ENCODE results near the gene MLLT11.
A peak's percentile ranks its signal among the peaks of the same experiment; 100 is the strongest.

MLLT11 gene, protein sequence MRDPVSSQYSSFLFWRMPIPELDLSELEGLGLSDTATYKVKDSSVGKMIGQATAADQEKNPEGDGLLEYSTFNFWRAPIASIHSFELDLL
- 3.1 to 6.5 reads per million in 2 donors for total RNA-seq

DNA sequence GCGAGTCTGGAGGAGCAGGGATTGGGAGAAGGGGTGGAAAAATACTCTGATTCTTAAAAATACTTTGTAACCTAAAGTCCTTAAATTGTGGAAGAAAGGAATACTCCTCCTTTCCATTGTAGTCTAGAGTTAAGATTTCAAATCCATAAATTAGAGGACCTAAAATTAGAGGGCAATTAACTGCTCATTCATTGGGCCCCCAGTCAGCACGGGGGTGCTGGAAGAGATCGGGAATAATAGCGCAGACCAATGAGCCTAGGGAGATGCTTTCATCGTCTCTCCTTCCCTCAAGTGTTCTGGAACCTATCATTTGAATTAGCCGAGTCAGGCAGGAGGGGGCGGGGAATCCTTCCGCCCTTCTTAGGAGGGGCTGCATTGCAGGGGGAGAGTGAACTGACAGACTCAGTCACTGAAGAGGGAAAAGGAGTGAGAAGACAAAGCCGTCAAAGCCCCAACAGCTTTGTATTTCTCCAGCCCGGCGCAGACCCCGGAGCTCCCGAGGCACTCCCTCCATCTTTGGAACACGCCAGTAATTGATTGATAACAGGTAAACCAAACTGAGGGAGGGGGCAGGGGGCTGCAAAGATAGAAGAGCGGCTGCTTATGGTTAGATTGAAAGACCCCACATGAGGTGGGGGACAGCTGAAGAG lies at the start of gene MLLT11:
Gene MLLT11 (plus strand): TSS at position 391 of the 650 bp plus-strand sequence. CDS start 6,828 bp downstream, outside the sequence.
- no peak for DNase-seq

DNA sequence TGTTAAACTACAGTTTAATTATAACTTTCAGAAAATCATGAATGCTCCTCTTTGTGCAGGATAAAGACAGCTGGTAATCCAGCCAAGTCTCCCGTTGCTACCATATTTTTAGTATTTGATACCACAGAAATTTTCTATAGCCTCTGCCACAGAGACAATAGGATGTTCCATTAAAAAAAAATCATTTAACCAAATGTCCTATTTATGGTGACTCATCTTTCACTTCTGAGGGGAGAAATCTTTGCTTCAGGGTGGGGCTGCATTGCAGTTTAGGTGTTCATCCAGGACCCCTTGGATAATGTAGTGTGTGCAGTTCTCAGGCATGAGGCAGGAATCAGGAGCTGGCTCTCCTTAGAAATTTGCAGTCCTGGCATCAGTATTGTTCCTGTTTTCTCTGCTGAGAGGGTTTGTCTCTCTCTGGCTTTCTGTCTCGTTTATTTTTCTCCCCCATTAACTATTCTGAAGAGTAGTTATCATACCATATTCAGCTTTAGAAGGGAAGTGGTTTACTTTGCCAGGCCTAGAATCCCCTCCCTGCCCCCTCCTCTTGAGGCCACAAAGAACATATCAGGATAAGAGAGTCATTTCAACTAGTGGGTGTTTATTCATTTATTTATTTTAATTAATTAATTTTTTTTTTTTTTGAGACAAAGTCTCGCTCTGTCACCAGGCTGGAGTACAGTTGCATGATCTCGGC lies 48.9 kb upstream of the MLLT11 start:
- no peak for DNase-seq

DNA sequence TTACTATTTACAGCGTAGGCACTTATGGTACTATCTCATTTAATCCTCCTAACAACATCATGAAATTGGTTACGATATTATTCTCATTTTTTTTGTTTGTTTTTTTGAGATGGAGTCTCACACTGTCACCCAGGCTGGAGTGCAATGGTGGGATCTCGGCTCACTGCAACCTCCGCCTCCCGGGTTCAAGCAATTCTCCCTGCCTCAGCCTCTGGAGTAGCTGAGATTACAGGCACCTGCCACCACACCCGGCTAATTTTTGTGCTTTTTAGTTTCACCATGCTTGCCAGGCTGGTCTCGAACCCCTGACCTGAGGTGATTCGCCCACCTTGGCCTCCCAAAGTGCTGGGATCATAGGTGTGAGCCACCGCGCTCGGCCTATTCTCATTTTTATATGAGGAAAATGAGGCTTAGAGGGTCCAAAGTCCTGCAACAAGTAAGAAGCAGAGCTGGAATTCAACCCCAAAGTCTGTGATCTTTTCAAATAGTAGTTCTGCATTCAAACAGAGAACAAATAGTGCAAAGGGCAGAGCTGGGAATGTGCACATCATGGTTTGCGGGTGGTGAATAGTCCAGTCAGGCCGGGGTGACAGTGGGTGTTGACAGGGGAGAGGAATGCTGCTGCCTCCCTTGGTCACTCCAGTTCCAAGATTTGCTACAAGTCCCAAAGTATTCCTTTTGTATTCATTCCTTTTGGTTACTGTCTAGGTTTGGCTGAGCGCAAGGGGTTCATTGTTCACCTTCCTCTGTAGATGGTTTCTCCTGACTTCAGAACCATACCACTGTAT lies 47.3 kb upstream of the MLLT11 start:
- DNase-seq: no peak

DNA sequence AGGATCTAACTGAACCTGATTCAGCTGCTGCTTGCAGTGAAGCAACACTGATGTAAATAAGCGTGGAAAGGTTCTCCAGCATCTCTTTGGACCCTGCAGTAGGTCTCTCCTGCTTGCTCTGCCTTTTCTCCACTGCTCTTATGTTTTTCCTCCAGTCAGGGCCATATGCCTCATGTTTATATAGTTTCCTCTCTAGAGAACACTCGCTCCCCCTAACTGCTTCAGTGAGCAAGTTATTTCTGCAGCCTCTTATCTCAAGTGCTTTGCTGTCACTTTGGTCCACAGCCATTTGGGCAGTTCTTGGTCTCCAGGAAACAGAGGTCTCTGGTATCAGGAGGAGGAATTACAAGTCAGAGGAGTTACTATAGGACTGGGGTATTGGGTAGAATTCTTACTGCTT lies 46.7 kb upstream of the MLLT11 start:
- no peak for DNase-seq

DNA sequence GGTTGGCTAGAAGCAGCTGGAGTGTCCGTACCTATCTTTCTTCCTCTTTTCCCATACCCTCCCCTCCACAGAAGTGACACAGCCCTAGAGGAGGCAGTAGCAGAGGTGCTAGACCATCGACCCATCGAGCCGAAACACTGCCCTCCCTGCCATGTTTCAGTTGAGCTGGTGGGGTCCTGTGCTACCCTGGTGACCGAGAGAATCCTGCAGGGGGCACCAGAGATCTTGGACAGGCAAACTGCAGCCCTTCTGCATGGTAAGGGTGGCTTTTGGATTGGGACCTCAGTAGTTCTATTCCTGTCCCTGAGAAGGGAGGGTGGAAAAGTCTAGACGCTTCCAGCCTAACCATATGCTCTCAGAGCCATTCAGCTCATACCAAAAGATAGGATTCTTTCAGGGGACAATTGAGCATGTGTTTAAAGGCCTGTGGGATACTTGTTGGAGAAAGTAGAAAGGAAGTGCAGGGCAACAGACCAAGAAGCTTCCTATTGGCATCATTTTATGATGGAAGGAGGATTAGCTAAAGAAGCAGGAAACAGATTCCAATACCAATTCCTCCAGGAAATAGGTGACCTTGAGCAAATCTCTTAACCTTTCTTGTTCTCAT lies 35.6 kb upstream of the MLLT11 start:
- peak; percentile 57 to 78 (median 73) for DNase-seq

DNA sequence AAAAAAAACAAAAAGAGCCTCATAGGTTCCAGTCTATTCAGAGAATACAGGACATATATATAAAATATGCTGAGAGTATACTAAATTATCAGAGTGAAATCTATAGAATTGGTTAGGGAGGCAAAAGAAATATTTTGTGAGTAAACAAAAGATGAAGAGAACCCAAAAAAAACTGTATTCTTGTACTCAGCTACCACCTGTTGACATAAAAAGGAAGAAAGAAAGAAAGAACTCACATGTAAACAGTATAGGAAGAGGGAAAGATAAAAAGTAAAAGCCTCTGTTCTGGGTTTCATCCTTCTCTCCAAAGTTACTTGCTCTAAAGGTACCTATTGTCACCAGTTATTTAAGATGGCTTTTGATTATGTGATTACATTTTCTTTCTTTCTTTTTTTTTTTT lies 33.7 kb upstream of the MLLT11 start:
- no peak for DNase-seq

DNA sequence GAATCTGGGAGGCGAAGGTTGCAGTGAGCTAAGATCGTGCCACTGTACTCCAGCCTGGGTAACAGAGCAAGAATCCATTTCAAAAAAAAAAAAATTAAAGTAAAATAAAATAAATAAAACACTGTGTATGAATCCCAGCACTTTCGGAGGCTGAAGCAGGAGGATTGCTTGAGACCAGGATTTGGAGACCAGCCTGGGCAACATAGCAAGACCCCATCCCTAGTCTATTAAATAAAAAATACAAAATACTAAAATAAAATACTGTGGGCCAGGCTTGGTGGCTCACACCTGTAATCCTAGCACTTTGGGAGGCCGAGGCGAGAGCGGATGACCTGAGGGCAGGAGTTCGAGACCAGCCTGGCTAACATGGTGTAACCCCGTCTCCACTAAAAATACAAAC lies 28.0 kb upstream of the MLLT11 start:
- no peak for DNase-seq

DNA sequence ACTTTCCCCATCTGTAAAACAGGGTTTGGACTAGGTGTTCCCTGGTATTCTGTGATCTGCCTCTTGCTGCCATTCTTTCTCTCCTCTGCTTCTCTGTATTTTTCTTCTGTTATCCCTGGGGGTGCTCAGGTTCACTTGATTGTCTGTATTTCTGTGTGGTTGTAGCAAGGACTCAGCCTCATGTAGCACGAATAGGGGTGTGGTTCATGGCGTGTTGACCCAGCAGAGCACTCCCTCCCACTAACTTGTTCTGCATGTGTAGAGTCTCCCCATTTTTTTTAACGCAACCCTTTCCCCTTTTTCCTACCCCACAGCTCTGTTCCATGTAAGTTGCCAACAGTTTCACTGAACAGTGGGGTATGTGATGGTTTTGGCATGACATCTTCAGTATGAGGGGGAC lies 25.0 kb upstream of the MLLT11 start:
- no peak for DNase-seq

DNA sequence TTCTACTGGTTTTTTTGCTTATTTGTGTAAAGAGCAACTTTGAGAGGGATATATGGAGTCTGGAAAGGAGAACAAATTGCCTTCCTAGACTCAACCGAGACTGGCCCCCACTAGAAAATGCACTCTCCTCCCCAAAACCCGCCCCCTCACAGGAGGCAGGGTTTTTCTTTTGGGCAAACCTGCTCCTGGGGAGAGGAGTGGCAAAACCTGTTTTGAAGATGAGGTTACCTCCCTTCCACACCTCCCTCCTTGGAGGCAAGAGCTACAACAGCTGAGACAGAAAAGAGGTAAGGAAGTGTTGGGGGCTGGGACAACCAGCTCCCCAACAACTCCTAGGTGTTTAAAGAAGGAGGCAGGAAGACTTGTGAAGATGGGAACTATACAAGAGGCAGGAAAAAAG lies 23.8 kb upstream of the MLLT11 start, which contains the start of gene BNIPL:
Gene BNIPL (plus strand): TSS at position 231 of the 400 bp plus-strand sequence. CDS start 140 bp downstream, at position 371.
- DNase-seq: no peak

DNA sequence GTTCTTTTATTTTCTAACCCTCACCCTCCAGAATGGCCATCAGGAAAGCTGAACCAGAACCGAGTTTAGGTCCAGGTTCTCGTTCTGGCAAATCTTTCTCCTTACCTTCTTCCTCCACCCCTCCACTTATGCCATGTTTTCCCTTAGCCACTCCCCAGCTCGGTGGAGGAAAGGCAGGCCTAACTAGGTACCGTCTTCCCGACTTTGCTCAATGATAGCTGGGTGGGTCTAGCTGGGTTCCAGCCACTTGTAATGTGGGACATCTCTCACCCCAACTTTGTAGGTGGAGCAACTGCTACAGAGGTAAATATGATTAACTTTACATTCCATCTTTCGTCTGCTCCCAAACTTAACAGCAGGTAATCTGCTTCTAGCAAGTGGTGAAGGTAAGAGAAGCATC lies 23.2 kb upstream of the MLLT11 start:
- no peak for DNase-seq

DNA sequence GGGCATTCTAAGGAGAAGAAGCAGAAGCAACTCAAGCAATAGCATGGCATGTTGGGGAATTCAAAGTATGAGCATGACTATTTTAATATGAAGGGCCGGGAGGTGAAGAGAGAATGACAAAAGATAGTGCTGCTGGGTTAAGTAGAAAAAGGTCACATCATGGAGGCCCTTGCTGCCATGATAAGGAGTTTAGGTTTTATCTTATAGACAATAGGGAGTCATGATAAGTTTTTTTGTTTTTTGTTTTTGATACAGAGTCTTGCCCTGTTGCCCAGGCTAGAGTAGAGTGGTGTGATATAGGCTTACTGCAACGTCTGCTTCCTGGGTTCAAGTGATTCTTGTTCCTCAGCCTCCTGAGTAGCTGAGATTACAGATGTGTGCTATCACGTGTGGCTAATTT lies 20.7 kb upstream of the MLLT11 start:
- DNase-seq: no peak

DNA sequence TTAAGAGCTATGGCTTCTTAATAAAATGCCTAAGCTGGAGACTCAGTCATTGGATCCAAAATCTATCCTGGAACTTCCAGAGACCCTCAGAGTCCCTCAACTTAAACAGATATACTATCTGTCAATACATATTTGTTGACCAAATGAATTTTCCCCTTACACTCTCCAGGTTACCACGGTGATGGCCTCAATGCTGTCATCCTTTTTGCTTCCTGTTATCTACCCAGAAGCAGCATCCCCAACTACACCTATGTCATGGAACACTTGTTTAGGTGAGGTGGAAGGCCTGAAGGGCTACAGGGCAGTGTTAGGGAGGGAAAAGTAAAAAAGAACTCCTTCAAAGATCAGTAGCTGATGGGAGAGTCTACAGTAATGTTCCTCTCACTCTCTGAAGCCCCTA lies 17.0 kb upstream of the MLLT11 start:
- no peak for DNase-seq

DNA sequence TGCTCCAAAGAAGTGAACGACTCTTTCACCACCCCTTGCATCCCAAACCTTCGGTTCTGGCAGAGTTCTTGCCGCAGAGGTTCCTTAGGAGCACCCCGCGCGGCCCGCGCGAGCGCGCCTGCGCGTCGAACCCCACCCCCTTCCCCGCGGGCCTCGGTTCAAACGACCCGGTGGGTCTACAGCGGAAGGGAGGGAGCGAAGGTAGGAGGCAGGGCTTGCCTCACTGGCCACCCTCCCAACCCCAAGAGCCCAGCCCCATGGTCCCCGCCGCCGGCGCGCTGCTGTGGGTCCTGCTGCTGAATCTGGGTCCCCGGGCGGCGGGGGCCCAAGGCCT lies 12.6 kb upstream of the MLLT11 start, which contains the start of gene C1orf56:
Gene C1orf56 (plus strand): TSS at position 161 of the 334 bp plus-strand sequence. CDS start 97 bp downstream, at position 258.
- DNase-seq: peak; percentile 25 to 55 (median 43)

DNA sequence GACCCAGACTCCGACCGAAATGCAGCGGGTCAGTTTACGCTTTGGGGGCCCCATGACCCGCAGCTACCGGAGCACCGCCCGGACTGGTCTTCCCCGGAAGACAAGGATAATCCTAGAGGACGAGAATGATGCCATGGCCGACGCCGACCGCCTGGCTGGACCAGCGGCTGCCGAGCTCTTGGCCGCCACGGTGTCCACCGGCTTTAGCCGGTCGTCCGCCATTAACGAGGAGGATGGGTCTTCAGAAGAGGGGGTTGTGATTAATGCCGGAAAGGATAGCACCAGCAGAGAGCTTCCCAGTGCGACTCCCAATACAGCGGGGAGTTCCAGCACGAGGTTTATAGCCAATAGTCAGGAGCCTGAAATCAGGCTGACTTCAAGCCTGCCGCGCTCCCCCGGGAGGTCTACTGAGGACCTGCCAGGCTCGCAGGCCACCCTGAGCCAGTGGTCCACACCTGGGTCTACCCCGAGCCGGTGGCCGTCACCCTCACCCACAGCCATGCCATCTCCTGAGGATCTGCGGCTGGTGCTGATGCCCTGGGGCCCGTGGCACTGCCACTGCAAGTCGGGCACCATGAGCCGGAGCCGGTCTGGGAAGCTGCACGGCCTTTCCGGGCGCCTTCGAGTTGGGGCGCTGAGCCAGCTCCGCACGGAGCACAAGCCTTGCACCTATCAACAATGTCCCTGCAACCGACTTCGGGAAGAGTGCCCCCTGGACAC lies 12.1 kb upstream of the MLLT11 start:
- peak; percentile 19 to 76 (median 42) for DNase-seq

DNA sequence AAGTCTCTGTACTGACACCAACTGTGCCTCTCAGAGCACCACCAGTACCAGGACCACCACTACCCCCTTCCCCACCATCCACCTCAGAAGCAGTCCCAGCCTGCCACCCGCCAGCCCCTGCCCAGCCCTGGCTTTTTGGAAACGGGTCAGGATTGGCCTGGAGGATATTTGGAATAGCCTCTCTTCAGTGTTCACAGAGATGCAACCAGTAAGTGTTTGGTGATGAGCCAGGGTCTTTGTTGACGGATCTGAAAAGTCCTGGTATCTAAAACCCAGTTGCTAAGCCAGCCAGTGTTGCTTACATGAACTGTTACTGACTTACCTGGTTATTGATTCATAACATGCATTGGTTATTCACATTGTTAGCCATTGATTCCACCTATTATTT lies 11.6 kb upstream of the MLLT11 start:
- no peak for DNase-seq

DNA sequence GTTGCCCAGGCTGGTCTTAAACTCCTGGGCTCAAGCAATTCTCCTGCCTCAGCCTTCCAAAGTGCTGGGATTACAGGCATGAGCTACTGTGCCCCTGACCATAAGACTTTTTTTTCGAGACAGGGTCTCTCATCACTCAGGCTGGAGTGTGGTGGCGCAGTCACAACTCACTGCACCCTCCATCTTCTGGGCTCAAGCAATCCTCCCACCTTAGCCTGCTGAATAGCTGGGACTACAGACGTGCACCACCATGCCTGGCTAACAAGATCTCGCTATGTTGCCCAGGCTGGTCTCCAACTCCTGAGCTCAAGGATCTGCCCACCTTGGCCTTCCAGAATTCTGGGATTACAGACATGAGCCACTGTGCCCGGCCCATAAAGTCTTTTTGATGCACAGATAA lies 10.7 kb upstream of the MLLT11 start:
- DNase-seq: no peak

DNA sequence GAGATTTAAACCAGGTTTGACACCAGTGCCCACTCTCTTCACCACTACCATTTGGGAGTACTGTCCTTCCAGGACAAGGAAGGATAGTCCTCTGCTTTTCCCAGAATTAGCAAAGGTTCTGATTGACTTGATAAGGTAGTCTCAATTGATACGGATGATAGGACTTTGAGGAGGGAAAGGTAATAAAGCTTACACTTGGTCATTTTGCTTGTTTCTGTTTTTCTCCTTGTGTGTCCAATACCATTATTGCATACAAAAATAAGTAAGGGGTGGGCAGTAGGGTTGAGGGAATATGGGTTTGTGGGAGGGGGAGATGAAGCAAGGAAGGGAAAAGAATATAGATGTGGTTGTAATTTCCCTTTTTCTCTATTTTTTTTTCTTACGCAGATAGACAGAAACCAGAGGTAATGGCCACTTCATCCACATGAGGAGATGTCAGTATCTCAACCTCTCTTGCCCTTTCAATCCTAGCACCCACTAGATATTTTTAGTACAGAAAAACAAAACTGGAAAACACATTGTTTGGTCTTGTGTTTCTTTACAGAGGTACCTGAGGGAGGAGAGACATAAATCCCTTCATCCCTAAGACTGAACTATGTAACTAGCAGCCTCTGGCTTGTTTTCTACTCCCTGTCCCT lies 10.0 kb upstream of the MLLT11 start:
- no peak for DNase-seq

DNA sequence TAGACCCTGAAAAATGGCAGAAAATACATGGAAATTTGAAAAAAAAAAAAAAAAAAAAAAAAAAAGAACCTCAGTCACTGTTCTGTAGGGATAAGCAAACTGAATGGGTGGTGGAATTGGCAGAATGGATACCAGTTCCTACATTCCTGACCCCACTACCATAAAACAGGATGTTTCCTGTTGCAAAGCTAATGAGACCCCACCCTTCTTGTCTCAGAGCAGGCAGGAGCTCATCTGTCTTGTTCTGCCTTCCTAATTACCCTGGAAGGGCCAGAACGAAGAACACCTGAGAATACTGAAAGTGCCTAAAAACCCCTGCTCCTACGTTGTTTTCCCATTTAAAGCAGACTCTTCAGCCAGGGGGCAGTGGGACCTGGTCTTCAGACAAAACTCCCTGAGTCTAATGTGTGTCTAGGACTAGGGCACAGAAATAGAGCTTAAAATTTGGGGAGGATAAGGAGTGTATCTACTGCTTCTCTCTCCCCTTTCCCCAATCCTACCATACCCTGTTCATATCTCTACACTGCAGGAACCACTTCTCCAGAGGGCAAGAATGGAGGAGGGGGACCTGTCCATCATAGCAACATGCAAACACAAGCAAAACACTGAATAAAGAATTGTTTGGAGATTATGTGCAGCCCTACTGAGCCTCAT lies 8.7 kb upstream of the MLLT11 start:
- no peak for DNase-seq

DNA sequence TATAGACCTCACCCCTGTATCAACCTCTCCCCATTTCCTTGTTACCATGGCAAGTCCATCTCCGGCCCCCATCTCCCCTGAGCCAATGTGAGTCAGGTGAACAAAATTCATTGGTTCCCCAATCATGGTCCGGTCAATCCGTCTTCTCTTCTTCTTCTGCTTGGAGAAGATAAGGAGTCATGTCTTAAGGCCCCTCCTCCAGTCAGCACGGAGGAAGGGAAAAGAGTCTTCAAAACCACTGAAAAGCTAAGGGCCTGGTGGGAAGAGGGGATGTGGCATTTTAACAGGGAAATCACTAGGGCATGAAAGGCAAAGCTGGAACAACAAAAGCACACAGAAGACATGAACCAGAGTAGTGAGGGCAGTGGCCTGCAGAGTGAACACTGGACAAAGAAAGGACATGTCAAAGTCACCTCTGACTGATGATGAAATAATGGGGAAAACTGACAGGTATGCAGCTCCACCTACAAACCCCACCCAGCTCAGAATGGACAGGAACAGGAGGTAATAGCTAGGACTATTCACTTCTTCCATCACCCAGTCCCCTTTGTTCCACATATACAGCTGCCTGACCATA lies 5.1 kb upstream of the MLLT11 start:
- no peak for DNase-seq

DNA sequence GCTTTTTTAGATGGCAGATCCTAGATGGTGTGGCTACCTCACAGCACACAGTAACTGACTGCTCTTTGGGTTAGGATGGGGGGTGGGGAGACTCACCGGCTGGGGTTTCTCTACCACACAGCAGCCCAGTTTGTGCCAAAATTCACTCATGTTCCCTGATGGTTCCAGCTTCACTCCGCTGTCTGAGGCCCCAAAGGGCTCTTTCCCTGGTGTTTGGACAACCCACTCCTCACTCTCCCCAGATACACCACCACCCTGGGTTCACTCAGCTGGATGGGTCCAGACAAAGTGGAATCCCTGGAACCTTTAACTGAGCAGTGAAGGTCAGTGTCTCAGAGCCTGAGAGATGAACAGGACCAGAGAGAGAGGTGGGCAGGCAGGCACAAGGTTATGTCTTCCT lies 4.6 kb upstream of the MLLT11 start:
- no peak for DNase-seq

DNA sequence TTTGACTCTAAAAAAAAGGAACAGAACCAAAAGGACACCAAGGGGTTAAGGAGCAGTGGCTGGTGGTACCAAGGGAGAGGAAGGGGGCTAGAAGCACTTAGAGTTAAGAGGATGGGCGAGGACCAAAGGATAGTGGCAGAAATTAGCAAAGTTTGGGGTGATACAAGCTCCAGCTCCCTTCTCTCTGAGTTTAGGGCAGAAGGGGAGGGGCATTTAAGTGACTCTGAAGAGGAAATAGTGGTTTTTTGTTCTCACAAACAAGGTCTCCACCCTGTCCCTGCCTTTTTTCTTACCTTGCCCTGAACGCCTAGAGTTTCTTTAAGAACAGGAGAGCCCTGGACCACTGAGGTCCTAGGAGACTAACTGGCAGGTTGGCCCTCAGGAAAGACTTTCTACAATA lies 4.0 kb upstream of the MLLT11 start:
- peak in 2 of 5 experiments; percentile 53 to 84 for DNase-seq
